ENCODE data around the gene ATXN10. TPM values are rescaled to one million over a fixed set of nuclear protein-coding genes. Genes with fewer than 3 reads are reported as not detected.
A peak's percentile ranks its signal among the peaks of the same experiment; 100 is the strongest.

Gene ATXN10
- total and polyA plus RNA-seq, 2 of the 13 experiments (the other 11 are each of a cell fraction or from before 2014, with no cell fraction given), result 60.1 to 194 TPM

- no TSS peak for BruUV-seq (replicated peaks)
- DNase-seq (ENCODE audit: low spot score), result peak; percentile 57
- peak overlapping the region in 2 of 3 experiments; percentile 31 to 50; a peak in 3 of 6 replicates for H3K4me3 ChIP-seq (replicated peaks in 1 of 3; ENCODE audit: insufficient read depth in 1 of 3, low read depth in 2 of 3, low read length in 3 of 3)
- H3K36me3 ChIP-seq (replicated peaks in 1 of 2; ENCODE audit: control insufficient read depth in 1 of 2, insufficient read depth in 2 of 2, low read length in 2 of 2), result no peaks in the 10 kb centered on the region
- H3K27ac ChIP-seq (ENCODE audit: extremely low read length, insufficient read depth, low read length), result no peak overlapping the region
- FAIRE-seq, result no peak
- POLR2A ChIA-PET, result interaction anchor here (1.0 kb wide), 1 partner anchor 11 kb away, joined by 4 read pairs; no protein-coding TSS in a partner anchor
- no peaks in the 10 kb centered on the region for H4K20me1 ChIP-seq (ENCODE audit: insufficient read depth, low read length)
- 36% methylated on average over 10 of the region's 21 CpGs for WGBS (ENCODE audit: low lambda C conversion rate)
- peak overlapping the region; percentile 72 for H3K4me2 ChIP-seq (ENCODE audit: low read depth, low read length)
- peaks cover 65% of the 10 kb centered on the region for H3K4me1 ChIP-seq (ENCODE audit: insufficient read depth, low read length)
- intact Hi-C loops (cut with micrococcal nuclease; ENCODE audit: unreplicated experiment) (no loop called here), in situ Hi-C loops (cut with HindIII; ENCODE audit: extremely low pct_ligation_motif_present, low pct_unique_long_range_greater_than_20kb) (loop anchor here (25.0 kb wide), 1 partner anchor 473 kb away; no protein-coding TSS in a partner anchor)
- no peaks in the 10 kb centered on the region; a peak in 1 of 5 replicates for H3K27me3 ChIP-seq (ENCODE audit: control insufficient read depth in 1 of 2, insufficient read depth in 2 of 2, low read length in 2 of 2)
- CTCF ChIA-PET (ENCODE audit: low intra/inter-chr PET ratio, low total read pairs), result no interaction called here
- ATAC-seq, result peak; percentile 65
- H3K9me3 ChIP-seq (ENCODE audit: low read length), result no peaks in the 10 kb centered on the region
- H3K79me2 ChIP-seq (ENCODE audit: insufficient read depth, low read length), result no peaks in the 10 kb centered on the region
- H3K9ac ChIP-seq (ENCODE audit: insufficient read depth, low read depth, low read length), result no peak overlapping the region
- peak overlapping the region; percentile 64 for H2AFZ ChIP-seq (ENCODE audit: low read length)
- TF ChIP-seq NFE2L1 (CRISPR knock-in tag; IDR thresholded peaks at IDR 0.05; ENCODE audit: borderline replicate concordance) (peak; percentile 94), THYN1 (CRISPR knock-in tag; IDR thresholded peaks at IDR 0.05; ENCODE audit: borderline replicate concordance, low read depth) (no peak), KLF13 (CRISPR knock-in tag; IDR thresholded peaks at IDR 0.05) (no peak), NFE2 (CRISPR knock-in tag; IDR thresholded peaks at IDR 0.05) (peak; percentile 81), PAF1 (CRISPR knock-in tag; IDR thresholded peaks at IDR 0.05) (no peak), MIER3 (CRISPR knock-in tag; IDR thresholded peaks at IDR 0.05; ENCODE audit: borderline replicate concordance) (0 out of 2 replicates have a peak, but pooled peaks have one; percentile 14), SP140L (CRISPR knock-in tag; IDR thresholded peaks at IDR 0.05; ENCODE audit: borderline replicate concordance) (no peak), SOX13 (IDR thresholded peaks at IDR 0.05) (no peak), SOX13 (CRISPR knock-in tag; conservative IDR thresholded peaks at IDR 0.05 in 1 of 2, IDR thresholded peaks at IDR 0.05 in 1 of 2) (0 out of 4 replicates have a peak, but pooled peaks of 1 of the 2 experiments have one; percentile 10), ZNF333 (CRISPR knock-in tag; IDR thresholded peaks at IDR 0.05; ENCODE audit: borderline replicate concordance) (no peak), STAG1 (CRISPR knock-in tag; IDR thresholded peaks at IDR 0.05) (no peak), ONECUT2 (CRISPR knock-in tag; IDR thresholded peaks at IDR 0.05) (no peak), KAT7 (CRISPR knock-in tag; IDR thresholded peaks at IDR 0.05; ENCODE audit: borderline replicate concordance) (no peak; the same call in 1 of the 2 replicates), SMAD1 (CRISPR knock-in tag; IDR thresholded peaks at IDR 0.05; ENCODE audit: borderline replicate concordance, low read depth) (no peak), ZFAT (CRISPR knock-in tag; conservative IDR thresholded peaks at IDR 0.05) (no peak), ETV5 (CRISPR knock-in tag; IDR thresholded peaks at IDR 0.05; ENCODE audit: borderline replicate concordance) (peak; percentile 47), TBX2 (CRISPR knock-in tag; IDR thresholded peaks at IDR 0.05; ENCODE audit: borderline replicate concordance) (peak; percentile 28; the same call in 1 of the 2 replicates), ZFP41 (CRISPR knock-in tag; IDR thresholded peaks at IDR 0.05; ENCODE audit: borderline replicate concordance) (no peak), EHMT2 (IDR thresholded peaks at IDR 0.05; ENCODE audit: borderline replicate concordance, low read depth, low read length) (no peak), THAP11 (CRISPR knock-in tag; IDR thresholded peaks at IDR 0.05) (peak; percentile 9; the same call in 1 of the 2 replicates)
- TF ChIP-seq, protein P1, sequence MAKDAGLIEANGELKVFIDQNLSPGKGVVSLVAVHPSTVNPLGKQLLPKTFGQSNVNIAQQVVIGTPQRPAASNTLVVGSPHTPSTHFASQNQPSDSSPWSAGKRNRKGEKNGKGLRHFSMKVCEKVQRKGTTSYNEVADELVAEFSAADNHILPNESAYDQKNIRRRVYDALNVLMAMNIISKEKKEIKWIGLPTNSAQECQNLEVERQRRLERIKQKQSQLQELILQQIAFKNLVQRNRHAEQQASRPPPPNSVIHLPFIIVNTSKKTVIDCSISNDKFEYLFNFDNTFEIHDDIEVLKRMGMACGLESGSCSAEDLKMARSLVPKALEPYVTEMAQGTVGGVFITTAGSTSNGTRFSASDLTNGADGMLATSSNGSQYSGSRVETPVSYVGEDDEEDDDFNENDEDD (CRISPR knock-in tag; IDR thresholded peaks at IDR 0.05; ENCODE audit: borderline replicate concordance), result peak; percentile 32; the same call in 1 of the 2 replicates
Measured at GRCh38 chr22:45638834-45639746, 32.5 kb upstream of the ATXN10 start.

Measured in HepG2 (cell line).